ENCODE measurements around the gene MYO18B. TPM values are rescaled to one million over a fixed set of nuclear protein-coding genes. Genes with fewer than 3 reads are reported as not detected.

Gene MYO18B
- total RNA-seq, 1 donor, result under 0.01 TPM

- H3K4me3 ChIP-seq (ENCODE audit: low read depth, low read length), result no peak overlapping the region
- DNase-seq (ENCODE audit: low read depth), result no peak
- TF ChIP-seq CTCF (IDR thresholded peaks at IDR 0.05; ENCODE audit: insufficient read depth, low read depth, low read length), result no peak
These were observed 254.7 kb downstream of the MYO18B start for GRCh38 chr22:25996669-25997068.

DNA sequence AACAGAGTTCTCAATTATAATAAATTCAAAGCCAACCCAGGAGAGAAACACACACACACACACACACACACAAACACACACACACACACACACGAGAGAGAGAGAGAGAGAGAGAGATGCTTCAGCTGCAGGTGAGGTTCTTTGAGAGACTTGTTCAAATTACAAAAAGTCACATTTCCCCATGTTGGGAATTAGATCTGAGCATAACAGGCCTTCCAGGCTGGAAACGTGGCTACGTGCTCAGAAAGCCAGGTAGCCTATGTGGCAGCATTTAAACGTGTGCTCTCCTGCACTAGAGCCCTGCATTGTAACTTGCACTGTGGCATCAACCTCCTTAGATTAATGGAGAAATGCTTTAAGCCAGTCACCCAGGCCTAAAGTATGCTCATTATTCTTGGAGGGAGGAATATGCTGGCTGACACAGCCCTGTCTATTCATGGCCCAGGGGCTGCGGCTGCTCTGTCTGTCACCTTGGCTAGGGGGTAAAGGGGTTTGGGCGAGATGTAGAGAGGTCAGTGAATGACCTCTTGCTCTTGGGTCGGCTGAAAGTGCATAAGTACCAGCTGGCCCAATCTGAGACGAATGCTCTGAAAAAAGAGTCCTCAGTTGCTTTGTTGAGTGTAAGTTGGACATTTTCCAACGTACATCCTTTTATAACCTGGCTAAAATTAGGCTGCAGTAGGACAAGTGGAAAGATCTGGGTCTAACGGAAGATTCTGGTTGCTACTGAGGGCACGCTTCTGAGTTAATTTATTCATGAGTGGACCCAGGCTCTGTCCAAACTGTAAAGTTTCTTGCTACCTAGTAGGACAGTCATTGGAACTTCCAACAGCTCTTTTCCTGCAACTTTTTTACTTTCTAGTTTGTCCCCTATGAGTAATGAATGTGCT lies 256.1 kb downstream of the MYO18B start:
- DNase-seq (ENCODE audit: low read depth), result no peak
- TF ChIP-seq CTCF (IDR thresholded peaks at IDR 0.05; ENCODE audit: insufficient read depth, low read depth, low read length), result no peak

GRCh38 chr22:26002456-26002855 lies 260.5 kb downstream of the MYO18B start:
- no peak for DNase-seq (ENCODE audit: low read depth)
- TF ChIP-seq CTCF (IDR thresholded peaks at IDR 0.05; ENCODE audit: insufficient read depth, low read depth, low read length), result no peak
- H3K4me3 ChIP-seq (ENCODE audit: low read depth, low read length), result no peak overlapping the region

More for the DNA sequence above, 256.1 kb downstream of the MYO18B start:
- no peak overlapping the region for H3K4me3 ChIP-seq (ENCODE audit: low read depth, low read length)

GRCh38 chr22:26004477-26004876 lies 262.5 kb downstream of the MYO18B start:
- no peak overlapping the region for H3K4me3 ChIP-seq (ENCODE audit: low read depth, low read length)
- DNase-seq (ENCODE audit: low read depth), result no peak
- no peak for TF ChIP-seq CTCF (IDR thresholded peaks at IDR 0.05; ENCODE audit: insufficient read depth, low read depth, low read length)

- no peak for DNase-seq (ENCODE audit: low read depth)
- no peak for TF ChIP-seq CTCF (IDR thresholded peaks at IDR 0.05; ENCODE audit: insufficient read depth, low read depth, low read length)
- H3K4me3 ChIP-seq (ENCODE audit: low read depth, low read length), result no peak overlapping the region
These were observed 266.6 kb downstream of the MYO18B start for GRCh38 chr22:26008587-26008986.

- no peak overlapping the region for H3K4me3 ChIP-seq (ENCODE audit: low read depth, low read length)
- no peak for TF ChIP-seq CTCF (IDR thresholded peaks at IDR 0.05; ENCODE audit: insufficient read depth, low read depth, low read length)
- no peak for DNase-seq (ENCODE audit: low read depth)
These were observed 274.9 kb downstream of the MYO18B start for GRCh38 chr22:26016916-26017315.
